NB4 (cell line): ENCODE measurements around the gene DDX51.

Source experiments
- POLR2A ChIP-seq: IDR thresholded peaks from 2 replicates; pipeline ENCODE4 v1.6.1; 2011; ENCODE audit warnings: mild to moderate bottlenecking; ENCODE audit not compliant: insufficient read length; ENCODE audit errors: extremely low read depth
- TF ChIP-seq, protein P1 (sequence below): IDR thresholded peaks from 2 replicates; pipeline ENCODE4 v1.6.1; 2011; ENCODE audit warnings: low read depth, low read length
- TF ChIP-seq, protein P2 (sequence below): IDR thresholded peaks from one replicate; pipeline ENCODE4 v1.5.1; 2012; ENCODE audit warnings: low read depth, low read length

DNA sequence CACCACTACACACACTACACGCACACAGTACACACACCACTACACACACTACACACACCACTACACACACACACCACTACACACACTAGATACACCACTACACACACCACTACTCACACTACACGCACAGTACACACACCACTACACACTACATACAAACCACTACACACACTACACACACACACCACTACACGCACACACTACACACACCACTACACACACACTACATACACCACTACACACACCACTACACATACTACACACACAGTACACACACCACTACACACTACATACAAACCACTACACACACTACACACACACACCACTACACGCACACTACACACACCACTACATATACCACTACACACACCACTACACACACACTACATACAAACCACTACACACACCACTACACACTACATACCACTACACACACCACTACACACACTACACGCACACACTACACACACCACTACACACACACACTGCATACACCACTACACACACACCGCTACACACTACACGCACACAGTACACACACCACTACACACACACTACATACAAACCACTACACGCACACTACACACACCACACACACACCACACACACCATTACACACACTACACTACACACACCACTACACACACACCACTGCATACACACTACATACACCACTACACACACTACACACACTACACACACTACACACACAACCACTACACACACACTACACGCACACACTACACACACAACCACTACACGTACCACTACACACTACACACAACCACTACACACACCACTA, 11.9 kb upstream of the DDX51 start:
- TF ChIP-seq, protein P1, sequence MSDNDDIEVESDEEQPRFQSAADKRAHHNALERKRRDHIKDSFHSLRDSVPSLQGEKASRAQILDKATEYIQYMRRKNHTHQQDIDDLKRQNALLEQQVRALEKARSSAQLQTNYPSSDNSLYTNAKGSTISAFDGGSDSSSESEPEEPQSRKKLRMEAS = no peak
- TF ChIP-seq, protein P2, sequence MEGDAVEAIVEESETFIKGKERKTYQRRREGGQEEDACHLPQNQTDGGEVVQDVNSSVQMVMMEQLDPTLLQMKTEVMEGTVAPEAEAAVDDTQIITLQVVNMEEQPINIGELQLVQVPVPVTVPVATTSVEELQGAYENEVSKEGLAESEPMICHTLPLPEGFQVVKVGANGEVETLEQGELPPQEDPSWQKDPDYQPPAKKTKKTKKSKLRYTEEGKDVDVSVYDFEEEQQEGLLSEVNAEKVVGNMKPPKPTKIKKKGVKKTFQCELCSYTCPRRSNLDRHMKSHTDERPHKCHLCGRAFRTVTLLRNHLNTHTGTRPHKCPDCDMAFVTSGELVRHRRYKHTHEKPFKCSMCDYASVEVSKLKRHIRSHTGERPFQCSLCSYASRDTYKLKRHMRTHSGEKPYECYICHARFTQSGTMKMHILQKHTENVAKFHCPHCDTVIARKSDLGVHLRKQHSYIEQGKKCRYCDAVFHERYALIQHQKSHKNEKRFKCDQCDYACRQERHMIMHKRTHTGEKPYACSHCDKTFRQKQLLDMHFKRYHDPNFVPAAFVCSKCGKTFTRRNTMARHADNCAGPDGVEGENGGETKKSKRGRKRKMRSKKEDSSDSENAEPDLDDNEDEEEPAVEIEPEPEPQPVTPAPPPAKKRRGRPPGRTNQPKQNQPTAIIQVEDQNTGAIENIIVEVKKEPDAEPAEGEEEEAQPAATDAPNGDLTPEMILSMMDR = no peak
- TF ChIP-seq POLR2A = no peak
